Endothelial cell of umbilical vein (primary cell): ENCODE data around the gene HABP4. TPM values are rescaled to one million over a fixed set of nuclear protein-coding genes. Genes with fewer than 3 reads are reported as not detected.

ENCODE experiments used
- BruUV-seq: library from RNA; stranded (reverse); fragments of 400-500 nt; replicated peaks from 2 replicates; lab custom pipeline; 2021; lab: Mats Ljungman, UMichigan
- CTCF ChIA-PET: fragments of 300-600, 350-600 bp; sonication (Branson Sonifier 250); formaldehyde crosslinking; loops from one replicate; lab custom pipeline; 2021; ENCODE audit warnings: antibody characterized with exemption, inconsistent platforms; lab: Charles Lee
- POLR2A ChIA-PET: fragments of 300-600, 350-600 bp; sonication (Branson Sonifier 250); formaldehyde crosslinking; loops from one replicate; lab custom pipeline; 2021; ENCODE audit warnings: antibody characterized with exemption, inconsistent platforms; lab: Charles Lee
- DNase-seq: peaks from one replicate; pipeline ENCODE4 v3.0.0-alpha.2; 2011; ENCODE audit warnings: low read depth, low spot score
- FAIRE-seq: peaks from 2 replicates; lab custom pipeline; 2011; peaks lifted over from hg19 to GRCh38; lab: Jason Lieb, UNC
- H2AFZ ChIP-seq: 2 replicates; pipeline ENCODE4 v1.6.0; 2012; ENCODE audit warnings: low read depth, low read length, control low read depth, inconsistent platforms
- H3K27ac ChIP-seq: 2 replicates; pipeline ENCODE4 v1.5.1; 2011; ENCODE audit warnings: low read depth, mild to moderate bottlenecking, control low read depth, low read length, moderate library complexity; ENCODE audit not compliant: insufficient read depth
- H3K27me3 ChIP-seq, 2 experiments: 2 replicates each; pipeline versions ENCODE4 v1.6.0 to v1.6.1; 2011; ENCODE audit warnings: low read length in 2 of 2, mixed read lengths in 1 of 2; ENCODE audit not compliant: control insufficient read depth in 2 of 2, insufficient read depth in 2 of 2
- H3K36me3 ChIP-seq, 2 experiments: 2 replicates in 1 of 2; 3 replicates in 1 of 2; pipeline ENCODE4 v1.5.1; 2011; ENCODE audit warnings: low read length in 2 of 2, mild to moderate bottlenecking in 1 of 2, moderate library complexity in 1 of 2; ENCODE audit not compliant: control insufficient read depth in 2 of 2, insufficient read depth in 2 of 2; ENCODE audit errors: extremely low read depth in 1 of 2
- H3K4me1 ChIP-seq: 3 replicates; pipeline ENCODE4 v1.5.1; 2011; ENCODE audit warnings: mild to moderate bottlenecking, low read length; ENCODE audit not compliant: control insufficient read depth, insufficient read depth; ENCODE audit errors: extremely low read depth
- H3K4me2 ChIP-seq: 2 replicates; pipeline ENCODE4 v1.6.1; 2011; ENCODE audit warnings: low read length, control low read depth, mixed read lengths; ENCODE audit not compliant: insufficient read depth
- H3K4me3 ChIP-seq, 3 experiments: fragments of 200-600 bp in 1 of 3; sonication (generic), shearing (Covaris generic) in 1 of 3; replicated peaks in 1 of 3; 2 replicates each; pipeline ENCODE4 v1.5.1; 2011 to 2016; ENCODE audit warnings: control low read depth in 3 of 3, low read length in 3 of 3, mild to moderate bottlenecking in 2 of 3, inconsistent platforms in 1 of 3, low read depth in 1 of 3, moderate library complexity in 1 of 3; ENCODE audit not compliant: insufficient read depth in 1 of 3
- H3K79me2 ChIP-seq: 2 replicates; pipeline ENCODE4 v1.6.0; 2012; ENCODE audit warnings: low read length, inconsistent platforms; ENCODE audit not compliant: control insufficient read depth, insufficient read depth
- H3K9ac ChIP-seq: replicated peaks from 2 replicates; pipeline ENCODE3; 2011; ENCODE audit warnings: low read length, control low read depth; ENCODE audit not compliant: insufficient read depth; ENCODE audit errors: extremely low read depth
- H3K9me1 ChIP-seq: replicated peaks from 3 replicates; pipeline ENCODE4 v1.6.0; 2011; ENCODE audit warnings: mild to moderate bottlenecking, low read length; ENCODE audit not compliant: control insufficient read depth, insufficient read depth; ENCODE audit errors: extremely low read depth
- H3K9me3 ChIP-seq: replicated peaks from 2 replicates; pipeline ENCODE4 v1.5.1; 2012; ENCODE audit warnings: low read length, inconsistent platforms; ENCODE audit not compliant: control insufficient read depth, insufficient read depth
- H4K20me1 ChIP-seq: replicated peaks from 2 replicates; pipeline ENCODE3; 2011; ENCODE audit warnings: mild to moderate bottlenecking, low read length; ENCODE audit not compliant: control insufficient read depth, insufficient read depth; ENCODE audit errors: extremely low read depth
- CTCF ChIP-seq, 2 donors: IDR thresholded peaks; 1 replicate in 1 of 2; 2 replicates in 1 of 2; pipeline ENCODE4 v1.5.1; 2011; ENCODE audit warnings: low read length in 2 of 2, mild to moderate bottlenecking in 2 of 2, moderate library complexity in 2 of 2, control low read depth in 1 of 2, inconsistent platforms in 1 of 2, low read depth in 1 of 2; ENCODE audit not compliant: insufficient read depth in 1 of 2; ENCODE audit errors: extremely low read depth in 1 of 2
- EZH2 ChIP-seq: IDR thresholded peaks from 2 replicates; pipeline ENCODE4 v1.6.1; 2012; ENCODE audit warnings: borderline replicate concordance, low read depth, mild to moderate bottlenecking, moderate library complexity, low read length, inconsistent platforms; ENCODE audit not compliant: severe bottlenecking
- FOS ChIP-seq: IDR thresholded peaks from 2 replicates; pipeline ENCODE4 v1.6.1; 2011; ENCODE audit warnings: mild to moderate bottlenecking, low read length, moderate library complexity, borderline replicate concordance; ENCODE audit not compliant: insufficient read depth
- GATA2 ChIP-seq: IDR thresholded peaks from 2 replicates; pipeline ENCODE4 v1.7.0; 2011; ENCODE audit warnings: low read depth, mild to moderate bottlenecking, moderate library complexity, mixed read lengths, low read length; ENCODE audit not compliant: insufficient read length, insufficient read depth
- JUN ChIP-seq: IDR thresholded peaks from 2 replicates; pipeline ENCODE4 v1.6.1; 2011; ENCODE audit warnings: borderline replicate concordance, low read depth; ENCODE audit not compliant: insufficient read length, insufficient read depth
- MAX ChIP-seq: IDR thresholded peaks from 2 replicates; pipeline ENCODE4 v1.6.1; 2011; ENCODE audit not compliant: insufficient read depth, insufficient read length
- MYC ChIP-seq: IDR thresholded peaks from one replicate; pipeline ENCODE4 v1.6.1; 2011; ENCODE audit warnings: mild to moderate bottlenecking, low read depth, low read length
- POLR2A ChIP-seq: IDR thresholded peaks from 2 replicates; pipeline ENCODE4 v1.6.1; 2012; ENCODE audit warnings: low read depth, mild to moderate bottlenecking, control low read depth, low read length
- POLR2AphosphoS5 ChIP-seq: IDR thresholded peaks from 2 replicates; pipeline ENCODE4 v1.6.1; 2012; ENCODE audit warnings: low read depth, mild to moderate bottlenecking, control low read depth, low read length, moderate library complexity; ENCODE audit not compliant: insufficient read depth
- dilution Hi-C: fragments of 300-500 bp; cut with MboI; formaldehyde crosslinking; loops from one replicate; pipeline ENCODE4 v1.15.0; 2019; ENCODE audit warnings: low sequenced_read_pairs; ENCODE audit not compliant: extremely low pct_ligation_motif_present
- intact Hi-C: fragments of 100-400 bp; cut with micrococcal nuclease; formaldehyde crosslinking; loops from one replicate; pipeline ENCODE4 v1.10.0; 2022
- polyA plus RNA-seq, 4 experiments: library from polyadenylated mRNA; depleted of rRNA in 3 of 4; stranded (reverse) in 3 of 4; unstranded in 1 of 4; fragments of >200 nt; gene quantifications; 2 replicates each; pipeline versions ENCODE4 v1.2.1 to v1.2.3, GENCODE V29; 2011 to 2012; ENCODE audit warnings: missing spikeins in 1 of 4
- total RNA-seq: library from RNA; stranded (reverse); gene quantifications from 2 replicates; pipeline ENCODE4 v1.2.3, GENCODE V29; 2021

Gene HABP4
- total and polyA plus RNA-seq, 2 donors (not counting 3 experiments of a cell fraction or from before 2014, with no cell fraction given): 4.6 to 11.1 TPM

- no peak overlapping the region for H2AFZ ChIP-seq
- no peak for DNase-seq
- H3K9me1 ChIP-seq: no peaks in the 10 kb centered on the region
- TF ChIP-seq POLR2AphosphoS5: no peak
- TF ChIP-seq CTCF (IDR thresholded peaks at IDR 0.05; ENCODE audit: extremely low read depth in 1 of 2, insufficient read depth in 1 of 2, low read depth in 1 of 2, low read length in 2 of 2): no peak
- TF ChIP-seq MYC: no peak
- TF ChIP-seq JUN: no peak
- no peak for TF ChIP-seq EZH2
- TF ChIP-seq POLR2A: no peak
- no peak for TF ChIP-seq GATA2
- no peak for TF ChIP-seq MAX
- TF ChIP-seq FOS: no peak
- H4K20me1 ChIP-seq: no peaks in the 10 kb centered on the region
- H3K27me3 ChIP-seq: no peaks in the 10 kb centered on the region
- no peak overlapping the region for H3K4me2 ChIP-seq
- H3K9me3 ChIP-seq: no peaks in the 10 kb centered on the region
- H3K27ac ChIP-seq: no peak overlapping the region
- no TSS peak for BruUV-seq
- no peak overlapping the region for H3K4me3 ChIP-seq
- ChIA-PET CTCF (no interaction called here), POLR2A (no interaction called here)
- intact Hi-C loops: no loop called here
- H3K79me2 ChIP-seq: no peaks in the 10 kb centered on the region
- dilution Hi-C loops: no loop called here
- FAIRE-seq: no peak
- no peaks in the 10 kb centered on the region for H3K36me3 ChIP-seq
- no peak overlapping the region for H3K9ac ChIP-seq
- no peaks in the 10 kb centered on the region for H3K4me1 ChIP-seq
These were observed 63.7 kb downstream of the HABP4 start for GRCh38 chr9:96513622-96514021.
